PC-9 (cell line): Measurements from ENCODE around the gene INTU. TPM values are rescaled to one million over a fixed set of nuclear protein-coding genes. Genes with fewer than 3 reads are reported as not detected.

Source experiments
- BruUV-seq: library from RNA; stranded (reverse); fragments of 400-500 nt; replicated peaks from 2 replicates; lab custom pipeline; 2021; lab: Mats Ljungman, UMichigan
- CTCF ChIA-PET: fragments of 300-600 bp; sonication (Branson Sonifier 250); formaldehyde crosslinking; loops from one replicate; lab custom pipeline; 2022; ENCODE audit warnings: antibody characterized with exemption; lab: Charles Lee
- POLR2A ChIA-PET: fragments of 300-600 bp; sonication (Branson Sonifier 250); formaldehyde crosslinking; loops from one replicate; lab custom pipeline; 2022; ENCODE audit warnings: antibody characterized with exemption; ENCODE audit not compliant: unreplicated experiment; lab: Charles Lee
- DNase-seq, 2 experiments: peaks; one replicate each; pipeline versions ENCODE4 v3.0.0 to v3.0.0-alpha.2; 2015 to 2022; ENCODE audit warnings: mixed read lengths in 1 of 2
- H2AFZ ChIP-seq: fragments of 200-600 bp; sonication (generic); 2 replicates; pipeline ENCODE4 v1.8.1; 2017; ENCODE audit warnings: antibody characterized with exemption
- H3F3A ChIP-seq: fragments of 200-600 bp; sonication (generic); 2 replicates; pipeline ENCODE4 v1.8.1; 2017; ENCODE audit warnings: antibody characterized with exemption, mild to moderate bottlenecking, low read depth; ENCODE audit not compliant: insufficient read depth
- H3K27ac ChIP-seq: fragments of 200-600 bp; sonication (generic); 2 replicates; pipeline ENCODE4 v1.6.1; 2016; ENCODE audit warnings: mixed run types
- H3K27me3 ChIP-seq: fragments of 200-600 bp; sonication (generic); 2 replicates; pipeline ENCODE4 v1.6.1; 2016; ENCODE audit warnings: low read depth, mixed run types; ENCODE audit not compliant: insufficient read depth
- H3K36me3 ChIP-seq: fragments of 200-600 bp; sonication (generic); 2 replicates; pipeline ENCODE4 v1.6.1; 2016; ENCODE audit warnings: low read depth, mixed run types
- H3K4me1 ChIP-seq: fragments of 200-600 bp; sonication (generic); replicated peaks from 2 replicates; pipeline ENCODE4 v1.6.1; 2016; ENCODE audit warnings: mixed run types; ENCODE audit not compliant: insufficient read depth
- H3K4me2 ChIP-seq: fragments of 200-600 bp; sonication (generic); 2 replicates; pipeline ENCODE4 v1.6.1; 2017; ENCODE audit warnings: mixed run types
- H3K4me3 ChIP-seq: fragments of 200-600 bp; sonication (generic); 2 replicates; pipeline ENCODE4 v1.6.1; 2016; ENCODE audit warnings: mixed run types
- H3K79me2 ChIP-seq: fragments of 200-600 bp; sonication (generic); 2 replicates; pipeline ENCODE4 v1.6.1; 2017; ENCODE audit warnings: low read depth, mixed run types
- H3K9me2 ChIP-seq: fragments of 200-600 bp; sonication (generic); 2 replicates; pipeline ENCODE4 v1.8.1; 2017; ENCODE audit warnings: mild to moderate bottlenecking; ENCODE audit not compliant: insufficient read depth
- H3K9me3 ChIP-seq: fragments of 200-600 bp; sonication (generic); 2 replicates; pipeline ENCODE4 v1.8.1; 2016; ENCODE audit warnings: low read depth; ENCODE audit not compliant: insufficient read depth
- H4K20me1 ChIP-seq: fragments of 200-600 bp; sonication (generic); 2 replicates; pipeline ENCODE4 v1.8.1; 2017; ENCODE audit not compliant: insufficient read depth
- CTCF ChIP-seq: fragments of 200-600 bp; sonication (generic); conservative IDR thresholded peaks from 2 replicates; pipeline ENCODE4 v1.6.1; 2017; ENCODE audit warnings: mixed run types, antibody characterized with exemption, mild to moderate bottlenecking, moderate library complexity
- EZH2 ChIP-seq: fragments of 200-600 bp; sonication (generic); IDR thresholded peaks from 2 replicates; pipeline ENCODE4 v1.8.0; 2017; ENCODE audit warnings: antibody characterized with exemption, low read depth
- intact Hi-C: fragments of 100-400 bp; cut with micrococcal nuclease; formaldehyde crosslinking; loops from one replicate; pipeline ENCODE4 v1.10.0; 2022; ENCODE audit not compliant: unreplicated experiment
- total RNA-seq: library from RNA; stranded (reverse); gene quantifications from 2 replicates; pipeline ENCODE4 v1.2.3, GENCODE V29; 2021

Gene INTU
- total RNA-seq, 1 experiment from 2014 or later, result 10.5 TPM

GRCh38 chr4:127685292-127685691 lies 52.5 kb downstream of the INTU start:
- H3K4me1 ChIP-seq, result peaks cover 21% of the 10 kb centered on the region
- H2AFZ ChIP-seq, result no peak overlapping the region
- no TSS peak for BruUV-seq
- no peaks in the 10 kb centered on the region for H3K9me3 ChIP-seq
- intact Hi-C loops, result no loop called here
- H3K27me3 ChIP-seq, result no peaks in the 10 kb centered on the region
- H3F3A ChIP-seq, result no peaks in the 10 kb centered on the region
- no peaks in the 10 kb centered on the region for H4K20me1 ChIP-seq
- H3K36me3 ChIP-seq, result peaks cover 7% of the 10 kb centered on the region; the same call in 1 of the 2 replicates
- POLR2A ChIA-PET, result interaction anchor here (0.6 kb wide), 3 partner anchors 24 to 1887 kb away, joined by 3 to 4 read pairs (median 3); no protein-coding TSS in a partner anchor
- H3K4me2 ChIP-seq, result no peak overlapping the region
- no peaks in the 10 kb centered on the region for H3K9me2 ChIP-seq
- no peaks in the 10 kb centered on the region for H3K79me2 ChIP-seq
- no peak overlapping the region for H3K27ac ChIP-seq
- DNase-seq, result peak in 1 of 2 experiments; percentile 74
- CTCF ChIA-PET, result no interaction called here
- TF ChIP-seq CTCF (no peak), EZH2 (no peak)
- no peak overlapping the region for H3K4me3 ChIP-seq

DNA sequence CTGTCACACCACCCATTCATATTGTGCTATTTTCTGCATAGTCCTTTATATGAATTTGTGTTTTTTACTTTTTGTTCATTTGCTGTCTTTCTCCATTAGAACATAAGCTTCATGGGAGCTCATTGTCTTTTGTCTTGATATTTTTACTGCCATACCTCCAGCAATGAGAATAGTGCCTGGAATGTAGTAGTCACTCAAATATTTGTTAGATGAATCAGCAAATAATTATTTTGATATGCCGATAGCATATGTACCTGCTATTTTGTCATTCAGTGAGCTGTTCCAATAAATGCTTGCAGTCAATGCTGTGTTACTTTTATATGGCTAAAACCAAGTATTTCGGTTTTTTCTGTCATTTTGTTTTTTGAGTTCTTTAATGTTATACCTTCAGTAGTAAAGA lies 53.9 kb downstream of the INTU start:
- H3K79me2 ChIP-seq, result no peaks in the 10 kb centered on the region
- ChIA-PET POLR2A (interaction anchor here (0.6 kb wide), 2 partner anchors 64 to 131 kb away, joined by 3 read pairs; no protein-coding TSS in a partner anchor), CTCF (interaction anchor here (0.6 kb wide), 1 partner anchor 20 kb away, joined by 3 read pairs; no protein-coding TSS in a partner anchor)
- no TSS peak for BruUV-seq
- H3K4me2 ChIP-seq, result peak overlapping the region; percentile 8
- H3K4me1 ChIP-seq, result peaks cover 21% of the 10 kb centered on the region
- H3K9me3 ChIP-seq, result no peaks in the 10 kb centered on the region
- DNase-seq, result peak in 1 of 2 experiments; percentile 92
- no peaks in the 10 kb centered on the region for H3K27me3 ChIP-seq
- intact Hi-C loops, result no loop called here
- H3K36me3 ChIP-seq, result peaks cover 7% of the 10 kb centered on the region; the same call in 1 of the 2 replicates
- TF ChIP-seq CTCF, result no peak
- TF ChIP-seq EZH2, result no peak
- no peak overlapping the region for H2AFZ ChIP-seq
- H4K20me1 ChIP-seq, result no peaks in the 10 kb centered on the region
- no peaks in the 10 kb centered on the region for H3K9me2 ChIP-seq
- no peak overlapping the region for H3K4me3 ChIP-seq
- H3F3A ChIP-seq, result no peaks in the 10 kb centered on the region
- peak overlapping the region; percentile 38 for H3K27ac ChIP-seq

- ChIA-PET POLR2A (no interaction called here), CTCF (interaction anchor here (0.6 kb wide), 1 partner anchor 19 kb away, joined by 3 read pairs; no protein-coding TSS in a partner anchor)
- Histone ChIP-seq H3K9me3 (no peaks in the 10 kb centered on the region), H2AFZ (no peak overlapping the region), H3K9me2 (peaks cover 3% of the 10 kb centered on the region; the same call in 1 of the 2 replicates), H3K4me2 (no peak overlapping the region), H3K27ac (no peak overlapping the region), H3K4me1 (peaks cover 21% of the 10 kb centered on the region), H3K27me3 (no peaks in the 10 kb centered on the region), H3K36me3 (peaks cover 7% of the 10 kb centered on the region; the same call in 1 of the 2 replicates), H3K4me3 (no peak overlapping the region), H4K20me1 (no peaks in the 10 kb centered on the region), H3K79me2 (no peaks in the 10 kb centered on the region), H3F3A (no peaks in the 10 kb centered on the region)
- intact Hi-C loops, result no loop called here
- TF ChIP-seq EZH2, result no peak
- no peak for TF ChIP-seq CTCF
- no TSS peak for BruUV-seq
- DNase-seq, result no peak
Observed at GRCh38 chr4:127687580-127687979, 54.8 kb downstream of the INTU start.
